ENCODE measurements around the gene KCNK5. TPM values are rescaled to one million over a fixed set of nuclear protein-coding genes. Genes with fewer than 3 reads are reported as not detected.

KCNK5 gene
- total and polyA plus RNA-seq, 2 donors (not counting 1 experiment from before 2014, with no cell fraction given) = 0.07 TPM; not detected in 1

DNA sequence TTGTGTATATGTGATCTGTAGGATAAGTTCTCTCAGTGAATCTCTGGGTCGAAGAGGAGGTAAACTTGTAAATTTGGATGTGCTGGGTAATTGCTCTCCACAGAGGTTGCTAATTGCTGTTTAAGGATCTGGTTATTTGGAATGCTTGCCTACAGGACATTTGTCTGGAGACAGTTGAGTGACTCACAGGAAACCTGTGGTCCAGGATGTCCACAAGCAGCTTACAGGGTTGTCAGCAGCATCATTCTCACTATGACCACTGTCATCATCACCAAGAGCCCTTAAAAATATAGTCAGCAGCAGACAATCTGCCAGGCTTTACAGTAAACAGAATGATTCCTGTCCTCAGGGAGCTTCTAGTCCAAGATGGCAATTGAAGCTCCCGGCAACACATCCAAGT is 31.2 kb upstream of the KCNK5 start:
- no peaks in the 10 kb centered on the region for H3K4me1 Mint-ChIP-seq
- POLR2A ChIA-PET = no interaction called here
- DNase-seq (no peak), ATAC-seq (ENCODE audit: low read depth) (no peak)
- CTCF ChIA-PET = no interaction called here
- 86% methylated on average over 1 of the region's 2 CpGs for WGBS (ENCODE audit: insufficient coverage)
- no peak overlapping the region for H3K27ac ChIP-seq (ENCODE audit: low read length in 2 of 2)
- H3K9me3 ChIP-seq (ENCODE audit: control extremely low read depth in 1 of 3, control insufficient read depth in 2 of 3, insufficient read depth in 1 of 3, low read length in 2 of 3) = peaks cover 0 to 2% (median 0%) of the 10 kb centered on the region in 3 donors
- TF ChIP-seq, protein P1, sequence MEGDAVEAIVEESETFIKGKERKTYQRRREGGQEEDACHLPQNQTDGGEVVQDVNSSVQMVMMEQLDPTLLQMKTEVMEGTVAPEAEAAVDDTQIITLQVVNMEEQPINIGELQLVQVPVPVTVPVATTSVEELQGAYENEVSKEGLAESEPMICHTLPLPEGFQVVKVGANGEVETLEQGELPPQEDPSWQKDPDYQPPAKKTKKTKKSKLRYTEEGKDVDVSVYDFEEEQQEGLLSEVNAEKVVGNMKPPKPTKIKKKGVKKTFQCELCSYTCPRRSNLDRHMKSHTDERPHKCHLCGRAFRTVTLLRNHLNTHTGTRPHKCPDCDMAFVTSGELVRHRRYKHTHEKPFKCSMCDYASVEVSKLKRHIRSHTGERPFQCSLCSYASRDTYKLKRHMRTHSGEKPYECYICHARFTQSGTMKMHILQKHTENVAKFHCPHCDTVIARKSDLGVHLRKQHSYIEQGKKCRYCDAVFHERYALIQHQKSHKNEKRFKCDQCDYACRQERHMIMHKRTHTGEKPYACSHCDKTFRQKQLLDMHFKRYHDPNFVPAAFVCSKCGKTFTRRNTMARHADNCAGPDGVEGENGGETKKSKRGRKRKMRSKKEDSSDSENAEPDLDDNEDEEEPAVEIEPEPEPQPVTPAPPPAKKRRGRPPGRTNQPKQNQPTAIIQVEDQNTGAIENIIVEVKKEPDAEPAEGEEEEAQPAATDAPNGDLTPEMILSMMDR (IDR thresholded peaks at IDR 0.05) = no peak
- TF ChIP-seq EZH2 (IDR thresholded peaks at IDR 0.05; ENCODE audit: borderline replicate concordance, insufficient read depth, low read depth, low read length, poor library complexity, severe bottlenecking) = no peak
- no peak overlapping the region for H3K27ac Mint-ChIP-seq
- peaks cover 0 to 27% (median 12%) of the 10 kb centered on the region in 4 experiments for H3K27me3 ChIP-seq (replicated peaks in 1 of 4; ENCODE audit: control extremely low read depth in 1 of 4, control insufficient read depth in 3 of 4, insufficient read depth in 4 of 4, low read length in 3 of 4)
- H3K4me2 ChIP-seq (replicated peaks; ENCODE audit: low read depth, low read length, poor library complexity, severe bottlenecking) = no peak overlapping the region
- no peak overlapping the region for H3K4me3 ChIP-seq (ENCODE audit: control extremely low read depth in 1 of 5, extremely low read depth in 1 of 5, insufficient read depth in 1 of 5, low read depth in 2 of 5, low read length in 4 of 5)
- intact Hi-C loops (cut with micrococcal nuclease) = no loop called here
- H3K79me2 ChIP-seq (ENCODE audit: control insufficient read depth, insufficient read depth, low read length) = no peaks in the 10 kb centered on the region
- no peaks in the 10 kb centered on the region for H3K36me3 ChIP-seq (replicated peaks in 1 of 2; ENCODE audit: control extremely low read depth in 1 of 2, control insufficient read depth in 1 of 2, extremely low read depth in 1 of 2, insufficient read depth in 2 of 2, low read length in 1 of 2)
- H2AFZ ChIP-seq (ENCODE audit: insufficient read depth, low read depth, low read length, poor library complexity, severe bottlenecking) = no peak overlapping the region
- no peaks in the 10 kb centered on the region for H3K9me3 Mint-ChIP-seq (ENCODE audit: insufficient read depth)
- H4K20me1 ChIP-seq (ENCODE audit: control insufficient read depth, insufficient read depth, low read length, poor library complexity, severe bottlenecking) = no peaks in the 10 kb centered on the region
- H3K4me3 Mint-ChIP-seq = no peak overlapping the region
- no peak overlapping the region for H3K9ac ChIP-seq (ENCODE audit: low read length)
- peaks cover 30% of the 10 kb centered on the region for H3K27me3 Mint-ChIP-seq
- H3K4me1 ChIP-seq (ENCODE audit: control insufficient read depth in 2 of 2, insufficient read depth in 2 of 2, low read length in 2 of 2) = no peaks in the 10 kb centered on the region

DNA sequence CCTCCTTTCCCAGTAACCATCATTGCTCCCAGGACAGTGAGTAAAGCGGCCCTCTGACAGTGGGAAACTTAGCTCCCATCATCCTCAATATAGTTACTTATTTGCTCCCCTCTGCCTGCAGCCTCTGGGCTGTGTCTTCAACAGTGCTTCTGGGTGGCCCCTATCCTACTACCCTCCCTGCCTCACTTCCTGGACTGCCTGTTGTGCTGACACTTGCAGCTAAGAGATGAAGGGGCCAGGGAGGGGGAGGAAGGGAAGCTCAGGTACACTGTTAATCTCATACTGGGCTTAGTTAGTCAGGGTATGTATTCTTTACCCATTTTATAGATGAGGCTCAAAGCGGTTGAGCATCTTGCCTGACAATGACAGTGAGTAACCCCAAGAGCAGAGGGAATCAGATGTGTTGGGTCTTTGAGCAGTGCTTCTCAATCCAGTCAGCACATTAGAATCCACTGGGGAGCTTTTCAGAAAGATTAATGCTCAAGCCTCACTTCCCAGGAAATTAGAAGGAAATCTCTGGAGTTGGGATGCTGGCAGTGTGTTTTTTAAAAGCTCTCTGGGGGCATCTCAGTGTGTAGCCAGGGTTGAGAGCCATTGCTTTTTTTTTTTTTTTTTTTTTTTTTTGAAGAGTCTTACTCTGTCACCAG is 27.1 kb upstream of the KCNK5 start:
- no peaks in the 10 kb centered on the region for H3K4me1 ChIP-seq (ENCODE audit: control insufficient read depth in 2 of 2, insufficient read depth in 2 of 2, low read length in 2 of 2)
- no peak for DNase-seq
- ATAC-seq (ENCODE audit: low read depth) = no peak
- H3K79me2 ChIP-seq (ENCODE audit: control insufficient read depth, insufficient read depth, low read length) = no peaks in the 10 kb centered on the region
- H2AFZ ChIP-seq (ENCODE audit: insufficient read depth, low read depth, low read length, poor library complexity, severe bottlenecking) = no peak overlapping the region
- no peak overlapping the region for H3K27ac ChIP-seq (ENCODE audit: low read length in 2 of 2)
- intact Hi-C loops (cut with micrococcal nuclease) = no loop called here
- POLR2A ChIA-PET = no interaction called here
- no peak overlapping the region for H3K4me3 ChIP-seq (ENCODE audit: control extremely low read depth in 1 of 5, extremely low read depth in 1 of 5, insufficient read depth in 1 of 5, low read depth in 2 of 5, low read length in 4 of 5)
- Mint-ChIP-seq H3K27me3 (peaks cover 36% of the 10 kb centered on the region), H3K9me3 (ENCODE audit: insufficient read depth) (peaks cover 3% of the 10 kb centered on the region), H3K27ac (no peak overlapping the region), H3K4me1 (no peaks in the 10 kb centered on the region), H3K4me3 (no peak overlapping the region)
- no peak overlapping the region for H3K9ac ChIP-seq (ENCODE audit: low read length)
- no peaks in the 10 kb centered on the region for H4K20me1 ChIP-seq (ENCODE audit: control insufficient read depth, insufficient read depth, low read length, poor library complexity, severe bottlenecking)
- peaks cover 0 to 21% (median 7%) of the 10 kb centered on the region in 4 experiments for H3K27me3 ChIP-seq (replicated peaks in 1 of 4; ENCODE audit: control extremely low read depth in 1 of 4, control insufficient read depth in 3 of 4, insufficient read depth in 4 of 4, low read length in 3 of 4)
- CTCF ChIA-PET = interaction anchor here (0.6 kb wide), 1 partner anchor 27 kb away, joined by 4 read pairs; no protein-coding TSS in a partner anchor
- H3K9me3 ChIP-seq (ENCODE audit: control extremely low read depth in 1 of 3, control insufficient read depth in 2 of 3, insufficient read depth in 1 of 3, low read length in 2 of 3) = peaks cover 0 to 4% (median 0%) of the 10 kb centered on the region in 3 donors
- WGBS (ENCODE audit: insufficient coverage) = 100% methylated on average over 2 of the region's 2 CpGs
- no peak for TF ChIP-seq EZH2 (IDR thresholded peaks at IDR 0.05; ENCODE audit: borderline replicate concordance, insufficient read depth, low read depth, low read length, poor library complexity, severe bottlenecking)
- TF ChIP-seq, protein P1 (IDR thresholded peaks at IDR 0.05) = no peak
- H3K36me3 ChIP-seq (replicated peaks in 1 of 2; ENCODE audit: control extremely low read depth in 1 of 2, control insufficient read depth in 1 of 2, extremely low read depth in 1 of 2, insufficient read depth in 2 of 2, low read length in 1 of 2) = no peaks in the 10 kb centered on the region
- H3K4me2 ChIP-seq (replicated peaks; ENCODE audit: low read depth, low read length, poor library complexity, severe bottlenecking) = no peak overlapping the region
